HuH-7 (cell line): Measurements from ENCODE around the gene PCDHB5.
"Not testable (repeated sequence)": the region's sequence is repeated elsewhere in the genome, so short reads cannot be mapped to it uniquely, and the experiment has no call there.

Experiments
- DNase-seq: peaks from one replicate; pipeline ENCODE4 v3.0.0; 2011; ENCODE audit warnings: low spot score

PCDHB5 gene

DNA sequence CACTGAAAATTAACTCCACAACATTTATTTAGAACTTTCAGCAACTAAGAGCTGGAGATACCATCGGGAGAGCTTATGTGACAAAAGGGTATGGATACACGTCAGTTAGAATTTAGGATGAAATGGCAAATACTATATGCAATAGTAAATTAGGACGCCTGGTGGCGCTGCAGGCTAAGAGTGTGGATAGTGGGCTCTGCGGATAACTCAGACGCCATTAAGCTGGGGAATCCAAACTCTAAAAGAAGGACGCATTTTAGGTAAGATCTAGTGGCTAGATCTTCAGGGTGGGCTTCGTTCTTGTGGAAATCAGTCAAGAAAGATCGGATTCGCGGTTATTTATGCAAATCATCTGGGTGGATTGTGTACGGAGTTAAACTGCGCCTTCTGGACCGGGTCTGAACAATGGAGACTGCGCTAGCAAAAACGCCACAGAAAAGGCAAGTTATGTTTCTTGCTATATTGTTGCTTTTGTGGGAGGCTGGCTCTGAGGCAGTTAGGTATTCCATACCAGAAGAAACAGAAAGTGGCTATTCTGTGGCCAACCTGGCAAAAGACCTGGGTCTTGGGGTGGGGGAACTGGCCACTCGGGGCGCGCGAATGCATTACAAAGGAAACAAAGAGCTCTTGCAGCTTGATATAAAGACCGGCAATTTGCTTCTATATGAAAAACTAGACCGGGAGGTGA, at the start of gene PCDHB5:
TSS of gene PCDHB5 (plus strand) at position 177 of the 688 bp plus-strand sequence. CDS start at position 406, 229 bp downstream.
- DNase-seq, result peak; percentile 72

DNA sequence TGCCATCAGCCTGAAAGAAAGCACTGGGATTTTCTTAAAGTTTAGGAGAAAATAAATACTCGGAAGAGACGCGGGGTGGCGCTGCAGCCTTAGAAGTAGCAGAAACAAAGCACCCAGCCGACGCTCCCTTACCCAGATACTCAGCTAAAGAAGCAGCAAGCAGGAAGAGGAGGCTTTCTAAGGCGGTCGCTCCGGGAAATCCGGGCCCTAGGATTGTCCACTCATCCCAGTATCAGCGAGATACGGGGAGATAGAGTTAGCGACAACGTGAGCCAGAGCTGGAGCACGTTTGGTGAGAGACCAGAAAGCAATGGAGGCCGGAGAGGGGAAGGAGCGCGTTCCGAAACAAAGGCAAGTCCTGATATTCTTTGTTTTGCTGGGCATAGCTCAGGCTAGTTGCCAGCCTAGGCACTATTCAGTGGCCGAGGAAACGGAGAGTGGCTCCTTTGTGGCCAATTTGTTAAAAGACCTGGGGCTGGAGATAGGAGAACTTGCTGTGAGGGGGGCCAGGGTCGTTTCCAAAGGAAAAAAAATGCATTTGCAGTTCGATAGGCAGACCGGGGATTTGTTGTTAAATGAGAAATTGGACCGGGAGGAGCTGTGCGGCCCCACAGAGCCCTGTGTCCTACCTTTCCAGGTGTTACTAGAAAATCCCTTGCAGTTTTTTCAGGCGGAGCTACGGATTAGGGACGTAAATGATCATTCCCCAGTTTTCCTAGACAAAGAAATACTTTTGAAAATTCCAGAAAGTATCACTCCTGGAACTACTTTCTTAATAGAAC, 40.3 kb upstream of the PCDHB5 start, which contains the start of gene PCDHB2:
TSS of gene PCDHB2 (plus strand) at position 135 of the 782 bp plus-strand sequence. CDS start at position 311, 176 bp downstream.
- peak; percentile 73 for DNase-seq

DNA sequence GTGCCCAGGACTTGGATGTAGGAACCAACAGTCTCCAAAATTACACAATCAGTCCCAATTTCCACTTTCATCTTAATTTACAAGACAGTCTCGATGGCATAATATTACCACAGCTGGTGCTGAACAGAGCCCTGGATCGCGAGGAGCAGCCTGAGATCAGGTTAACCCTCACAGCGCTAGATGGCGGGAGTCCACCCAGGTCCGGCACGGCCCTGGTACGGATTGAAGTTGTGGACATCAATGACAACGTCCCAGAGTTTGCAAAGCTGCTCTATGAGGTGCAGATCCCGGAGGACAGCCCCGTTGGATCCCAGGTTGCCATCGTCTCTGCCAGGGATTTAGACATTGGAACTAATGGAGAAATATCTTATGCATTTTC, 39.8 kb upstream of the PCDHB5 start:
- DNase-seq, result no peak

DNA sequence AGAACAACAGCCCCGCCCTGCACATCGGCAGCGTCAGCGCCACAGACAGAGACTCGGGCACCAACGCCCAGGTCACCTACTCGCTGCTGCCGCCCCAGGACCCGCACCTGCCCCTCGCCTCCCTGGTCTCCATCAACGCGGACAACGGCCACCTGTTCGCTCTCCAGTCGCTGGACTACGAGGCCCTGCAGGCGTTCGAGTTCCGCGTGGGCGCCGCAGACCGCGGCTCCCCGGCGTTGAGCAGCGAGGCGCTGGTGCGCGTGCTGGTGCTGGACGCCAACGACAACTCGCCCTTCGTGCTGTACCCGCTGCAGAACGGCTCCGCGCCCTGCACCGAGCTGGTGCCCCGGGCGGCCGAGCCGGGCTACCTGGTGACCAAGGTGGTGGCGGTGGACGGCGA, 38.8 kb upstream of the PCDHB5 start:
- not testable (repeated sequence) for DNase-seq

DNA sequence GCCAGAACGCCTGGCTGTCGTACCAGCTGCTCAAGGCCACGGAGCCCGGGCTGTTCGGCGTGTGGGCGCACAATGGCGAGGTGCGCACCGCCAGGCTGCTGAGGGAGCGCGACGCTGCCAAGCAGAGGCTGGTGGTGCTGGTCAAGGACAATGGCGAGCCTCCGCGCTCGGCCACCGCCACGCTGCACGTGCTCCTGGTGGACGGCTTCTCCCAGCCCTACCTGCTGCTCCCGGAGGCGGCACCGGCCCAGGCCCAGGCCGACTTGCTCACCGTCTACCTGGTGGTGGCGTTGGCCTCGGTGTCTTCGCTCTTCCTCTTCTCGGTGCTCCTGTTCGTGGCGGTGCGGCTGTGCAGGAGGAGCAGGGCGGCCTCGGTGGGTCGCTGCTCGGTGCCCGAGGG, 38.4 kb upstream of the PCDHB5 start:
- DNase-seq, result not testable (repeated sequence)

DNA sequence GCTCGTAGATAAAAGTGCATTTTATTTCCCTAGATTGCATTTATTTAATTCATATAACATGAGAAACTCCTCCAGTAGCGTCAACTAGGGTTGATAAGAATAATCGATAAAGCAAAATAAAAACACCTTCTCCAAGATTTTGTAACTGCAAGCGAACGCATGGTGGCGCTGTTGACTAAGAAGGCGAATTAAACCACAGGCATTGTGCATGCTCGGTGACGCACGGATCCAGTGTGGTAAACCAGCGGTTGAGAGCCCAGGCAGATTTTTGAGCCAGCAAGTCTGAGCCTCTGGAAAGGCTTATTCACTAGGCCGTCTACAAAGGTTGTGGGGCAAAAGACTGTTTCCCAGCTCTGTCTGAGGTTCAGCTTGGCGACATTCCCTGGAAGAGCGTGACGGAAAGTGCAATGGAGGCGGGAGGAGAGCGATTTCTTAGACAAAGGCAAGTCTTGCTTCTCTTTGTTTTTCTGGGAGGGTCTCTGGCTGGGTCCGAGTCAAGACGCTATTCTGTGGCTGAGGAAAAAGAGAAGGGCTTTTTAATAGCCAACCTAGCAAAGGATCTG, 34.7 kb upstream of the PCDHB5 start, which contains the start of gene PCDHB3:
TSS of gene PCDHB3 (plus strand) at position 231 of the 563 bp plus-strand sequence. CDS start at position 408, 177 bp downstream.
- DNase-seq, result peak; percentile 79

DNA sequence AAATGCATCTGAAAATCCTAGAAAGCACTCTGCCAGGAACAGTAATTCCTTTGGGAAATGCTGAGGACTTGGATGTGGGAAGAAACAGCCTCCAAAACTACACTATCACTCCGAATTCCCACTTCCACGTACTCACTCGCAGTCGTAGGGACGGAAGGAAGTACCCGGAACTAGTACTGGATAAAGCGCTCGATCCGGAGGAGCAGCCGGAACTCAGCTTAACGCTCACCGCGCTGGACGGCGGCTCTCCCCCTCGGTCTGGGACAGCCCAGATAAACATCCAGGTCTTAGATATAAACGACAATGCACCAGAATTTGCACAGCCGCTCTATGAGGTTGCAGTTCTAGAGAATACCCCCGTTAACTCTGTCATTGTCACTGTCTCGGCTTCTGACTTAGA, 33.9 kb upstream of the PCDHB5 start:
- DNase-seq, result peak; percentile 62

DNA sequence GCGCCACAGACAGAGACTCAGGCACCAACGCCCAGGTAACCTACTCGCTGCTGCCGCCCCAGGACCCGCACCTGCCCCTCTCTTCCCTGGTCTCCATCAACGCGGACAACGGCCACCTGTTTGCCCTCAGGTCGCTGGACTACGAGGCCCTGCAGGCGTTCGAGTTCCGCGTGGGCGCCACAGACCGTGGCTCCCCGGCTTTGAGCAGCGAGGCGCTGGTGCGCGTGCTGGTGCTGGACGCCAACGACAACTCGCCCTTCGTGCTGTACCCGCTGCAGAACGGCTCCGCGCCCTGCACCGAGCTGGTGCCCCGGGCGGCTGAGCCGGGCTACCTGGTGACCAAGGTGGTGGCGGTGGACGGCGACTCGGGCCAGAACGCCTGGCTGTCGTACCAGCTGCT, 32.9 kb upstream of the PCDHB5 start:
- not testable (repeated sequence) for DNase-seq

DNA sequence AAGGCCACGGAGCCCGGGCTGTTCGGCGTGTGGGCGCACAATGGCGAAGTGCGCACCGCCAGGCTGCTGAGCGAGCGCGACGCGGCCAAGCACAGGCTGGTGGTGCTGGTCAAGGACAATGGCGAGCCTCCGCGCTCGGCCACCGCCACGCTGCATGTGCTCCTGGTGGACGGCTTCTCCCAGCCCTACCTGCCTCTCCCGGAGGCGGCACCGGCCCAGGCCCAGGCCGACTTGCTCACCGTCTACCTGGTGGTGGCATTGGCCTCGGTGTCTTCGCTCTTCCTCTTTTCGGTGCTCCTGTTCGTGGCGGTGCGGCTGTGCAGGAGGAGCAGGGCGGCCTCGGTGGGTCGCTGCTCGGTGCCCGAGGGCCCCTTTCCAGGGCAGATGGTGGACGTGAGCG, 32.5 kb upstream of the PCDHB5 start:
- DNase-seq, result not testable (repeated sequence)

DNA sequence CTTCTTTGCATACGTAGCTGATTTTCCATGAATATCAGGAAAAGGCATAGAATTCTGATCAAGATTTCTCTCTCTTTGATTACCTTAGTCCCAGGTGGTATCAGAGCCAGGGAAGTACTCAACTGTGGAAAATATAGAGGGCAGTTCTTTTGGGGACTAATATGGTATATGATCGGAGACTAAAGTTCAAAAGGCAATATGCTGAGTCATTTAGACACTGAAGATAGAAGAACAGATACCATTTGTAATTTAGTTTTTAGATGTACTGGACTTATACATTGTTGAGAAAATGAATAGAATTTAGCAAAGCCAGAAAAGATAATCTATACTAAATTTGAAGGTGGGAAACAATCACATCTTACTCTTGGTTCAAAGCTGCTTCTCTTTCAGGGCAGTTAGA, 29.7 kb upstream of the PCDHB5 start:
- DNase-seq, result no peak

DNA sequence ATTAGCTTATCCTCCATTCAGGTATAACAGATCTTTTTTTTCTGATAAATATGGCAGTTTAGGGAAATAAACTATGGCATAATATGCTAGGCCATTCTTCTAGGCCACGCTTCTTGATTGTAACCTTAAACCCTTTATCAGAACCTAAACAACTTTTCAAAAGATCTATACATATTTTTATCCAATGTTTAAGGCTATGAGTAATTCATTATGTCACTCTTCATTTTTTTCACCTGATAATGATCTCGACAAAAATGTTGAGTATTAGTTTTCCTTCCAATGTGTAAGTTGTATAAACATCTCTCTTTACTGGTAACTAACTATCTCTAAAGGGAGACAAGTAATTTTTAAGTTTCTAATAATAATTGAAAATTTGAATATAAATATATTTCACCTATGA, 15.8 kb upstream of the PCDHB5 start:
- DNase-seq, result no peak

DNA sequence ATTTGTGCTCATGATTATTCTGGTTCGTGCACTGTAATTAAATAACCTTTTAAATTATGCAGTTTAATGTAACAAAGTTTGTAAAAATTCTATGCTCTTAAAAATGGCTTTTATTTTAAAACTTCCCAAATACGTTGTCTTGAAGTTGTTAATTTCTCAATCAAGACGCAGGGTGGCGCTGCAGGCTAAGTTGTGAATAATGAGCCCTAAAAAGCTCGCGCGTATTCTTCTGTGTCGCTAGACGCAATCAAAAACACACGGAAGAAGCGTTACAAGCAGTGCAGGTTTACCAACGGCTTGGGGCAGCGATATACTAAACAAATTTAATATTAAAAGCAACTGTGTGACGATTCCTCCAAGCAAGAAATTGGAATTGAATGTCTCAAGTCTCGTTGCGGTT, 13.4 kb upstream of the PCDHB5 start, which contains the start of gene PCDHB4:
TSS of gene PCDHB4 (plus strand) at position 256 of the 400 bp plus-strand sequence. CDS start 181 bp downstream, outside the sequence.
- DNase-seq, result no peak

DNA sequence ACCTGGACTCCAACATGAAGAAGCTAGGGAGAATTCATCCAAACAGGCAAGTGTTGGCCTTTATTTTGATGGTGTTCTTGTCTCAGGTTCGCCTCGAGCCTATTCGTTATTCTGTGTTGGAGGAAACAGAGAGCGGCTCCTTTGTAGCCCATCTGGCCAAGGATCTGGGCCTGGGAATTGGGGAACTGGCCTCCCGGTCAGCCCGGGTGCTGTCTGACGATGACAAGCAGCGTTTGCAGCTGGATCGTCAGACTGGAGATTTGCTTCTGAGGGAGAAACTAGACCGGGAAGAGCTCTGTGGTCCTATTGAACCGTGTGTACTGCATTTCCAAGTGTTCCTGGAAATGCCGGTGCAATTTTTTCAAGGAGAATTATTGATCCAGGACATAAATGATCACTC, 13.0 kb upstream of the PCDHB5 start:
- no peak for DNase-seq

DNA sequence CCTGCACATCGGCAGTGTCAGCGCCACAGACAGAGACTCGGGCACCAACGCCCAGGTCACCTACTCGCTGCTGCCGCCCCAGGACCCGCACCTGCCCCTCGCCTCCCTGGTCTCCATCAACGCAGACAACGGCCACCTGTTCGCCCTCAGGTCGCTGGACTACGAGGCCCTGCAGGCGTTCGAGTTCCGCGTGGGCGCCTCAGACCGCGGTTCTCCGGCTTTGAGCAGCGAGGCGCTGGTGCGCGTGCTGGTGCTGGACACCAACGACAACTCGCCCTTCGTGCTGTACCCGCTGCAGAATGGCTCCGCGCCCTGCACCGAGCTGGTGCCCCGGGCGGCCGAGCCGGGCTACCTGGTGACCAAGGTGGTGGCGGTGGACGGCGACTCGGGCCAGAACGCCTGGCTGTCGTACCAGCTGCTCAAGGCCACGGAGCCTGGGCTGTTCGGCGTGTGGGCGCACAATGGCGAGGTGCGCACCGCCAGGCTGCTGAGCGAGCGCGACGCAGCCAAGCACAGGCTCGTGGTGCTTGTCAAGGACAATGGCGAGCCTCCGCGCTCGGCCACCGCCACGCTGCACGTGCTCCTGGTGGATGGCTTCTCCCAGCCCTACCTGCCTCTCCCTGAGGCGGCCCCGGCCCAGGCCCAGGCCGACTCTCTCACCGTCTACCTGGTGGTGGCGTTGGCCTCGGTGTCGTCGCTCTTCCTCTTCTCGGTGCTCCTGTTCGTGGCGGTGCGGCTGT, 11.4 kb upstream of the PCDHB5 start:
- not testable (repeated sequence) for DNase-seq

DNA sequence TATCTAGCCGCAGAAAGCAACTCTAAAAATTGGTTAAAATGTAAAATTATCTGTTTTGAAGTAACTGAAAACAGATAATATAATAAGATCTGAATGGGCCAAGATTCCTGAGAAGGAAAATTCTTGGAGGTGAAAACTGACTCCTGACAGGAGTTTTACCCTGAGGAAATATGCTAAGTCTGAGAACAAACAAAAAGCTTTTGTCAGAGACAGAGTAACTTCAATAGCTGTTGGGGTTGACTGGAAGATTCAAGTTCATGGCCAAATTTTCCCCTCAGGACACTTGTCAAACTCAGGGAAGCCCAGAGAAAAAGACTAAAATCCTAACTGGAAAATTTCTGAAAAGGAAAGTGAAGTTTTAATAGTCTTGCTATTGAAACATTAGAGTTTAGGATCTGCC, 7.7 kb upstream of the PCDHB5 start:
- no peak for DNase-seq

DNA sequence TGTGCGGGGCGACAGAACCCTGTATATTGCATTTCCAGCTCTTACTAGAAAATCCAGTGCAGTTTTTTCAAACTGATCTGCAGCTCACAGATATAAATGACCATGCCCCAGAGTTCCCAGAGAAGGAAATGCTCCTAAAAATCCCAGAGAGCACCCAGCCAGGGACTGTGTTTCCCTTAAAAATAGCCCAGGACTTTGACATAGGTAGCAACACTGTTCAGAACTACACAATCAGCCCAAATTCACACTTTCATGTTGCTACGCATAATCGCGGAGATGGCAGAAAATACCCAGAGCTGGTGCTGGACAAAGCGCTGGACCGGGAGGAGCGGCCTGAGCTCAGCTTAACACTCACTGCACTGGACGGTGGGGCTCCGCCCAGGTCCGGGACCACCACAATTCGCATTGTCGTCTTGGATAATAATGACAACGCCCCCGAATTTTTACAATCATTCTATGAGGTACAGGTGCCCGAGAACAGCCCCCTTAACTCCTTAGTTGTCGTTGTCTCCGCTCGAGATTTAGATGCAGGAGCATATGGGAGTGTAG, 786 bp downstream of the PCDHB5 start:
- no peak for DNase-seq

DNA sequence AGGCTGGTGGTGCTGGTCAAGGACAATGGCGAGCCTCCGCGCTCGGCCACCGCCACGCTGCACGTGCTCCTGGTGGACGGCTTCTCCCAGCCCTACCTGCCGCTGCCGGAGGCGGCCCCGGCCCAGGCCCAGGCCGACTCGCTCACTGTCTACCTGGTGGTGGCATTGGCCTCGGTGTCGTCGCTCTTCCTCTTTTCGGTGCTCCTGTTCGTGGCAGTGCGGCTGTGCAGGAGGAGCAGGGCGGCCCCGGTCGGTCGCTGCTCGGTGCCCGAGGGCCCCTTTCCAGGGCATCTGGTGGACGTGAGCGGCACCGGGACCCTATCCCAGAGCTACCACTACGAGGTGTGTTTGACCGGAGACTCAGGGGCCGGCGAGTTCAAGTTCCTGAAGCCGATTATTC, 2.3 kb downstream of the PCDHB5 start:
- not testable (repeated sequence) for DNase-seq

DNA sequence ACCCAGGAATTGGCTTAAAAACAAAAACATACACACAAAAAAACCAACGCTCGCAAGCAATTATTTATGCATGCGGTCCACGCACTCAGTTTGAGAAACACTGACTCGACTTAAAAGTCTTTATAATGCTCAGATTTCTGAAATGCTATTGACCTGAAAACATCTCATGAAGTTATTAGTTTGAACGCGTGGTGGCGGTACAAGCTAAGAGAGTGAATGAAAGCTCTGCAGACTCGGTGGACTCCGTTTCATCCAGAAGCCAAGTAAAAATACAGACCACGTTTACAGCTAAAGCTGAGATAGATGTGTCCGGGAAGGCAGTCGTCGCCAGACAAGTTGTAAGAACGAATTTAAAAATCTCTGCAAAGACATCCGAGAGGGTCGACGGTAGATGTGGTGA, 14.8 kb downstream of the PCDHB5 start, which contains the start of gene PCDHB6:
TSS of gene PCDHB6 (plus strand) at position 246 of the 400 bp plus-strand sequence. CDS start 201 bp downstream, outside the sequence.
- DNase-seq, result no peak

DNA sequence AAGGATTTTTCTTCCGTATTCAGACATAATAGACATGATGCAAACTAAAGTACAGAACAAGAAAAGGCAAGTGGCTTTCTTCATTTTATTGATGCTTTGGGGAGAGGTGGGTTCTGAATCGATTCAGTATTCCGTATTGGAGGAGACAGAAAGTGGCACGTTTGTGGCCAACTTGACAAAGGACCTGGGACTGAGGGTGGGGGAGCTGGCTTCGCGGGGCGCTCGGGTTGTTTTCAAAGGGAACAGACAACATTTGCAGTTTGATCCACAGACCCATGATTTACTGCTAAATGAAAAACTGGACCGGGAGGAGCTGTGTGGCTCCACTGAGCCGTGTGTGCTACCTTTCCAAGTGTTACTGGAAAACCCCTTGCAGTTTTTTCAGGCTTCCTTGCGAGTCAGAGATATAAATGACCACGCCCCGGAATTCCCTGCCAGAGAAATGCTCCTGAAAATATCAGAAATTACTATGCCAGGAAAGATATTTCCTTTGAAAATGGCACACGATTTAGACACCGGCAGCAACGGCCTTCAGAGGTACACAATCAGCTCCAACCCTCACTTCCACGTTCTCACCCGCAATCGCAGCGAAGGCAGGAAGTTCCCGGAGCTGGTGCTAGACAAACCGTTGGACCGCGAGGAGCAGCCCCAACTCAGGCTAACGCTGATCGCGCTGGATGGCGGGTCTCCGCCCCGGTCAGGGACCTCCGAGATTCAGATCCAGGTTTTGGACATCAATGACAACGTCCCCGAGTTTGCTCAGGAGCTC, 15.4 kb downstream of the PCDHB5 start:
- DNase-seq, result no peak

DNA sequence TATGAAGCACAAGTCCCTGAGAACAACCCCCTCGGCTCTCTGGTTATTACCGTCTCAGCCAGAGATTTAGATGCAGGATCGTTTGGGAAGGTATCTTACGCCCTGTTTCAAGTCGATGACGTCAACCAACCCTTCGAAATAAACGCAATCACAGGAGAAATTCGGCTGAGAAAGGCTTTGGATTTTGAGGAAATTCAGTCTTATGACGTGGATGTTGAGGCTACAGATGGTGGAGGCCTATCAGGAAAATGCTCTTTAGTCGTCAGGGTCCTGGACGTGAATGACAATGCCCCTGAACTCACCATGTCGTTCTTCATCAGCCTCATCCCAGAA, 16.0 kb downstream of the PCDHB5 start:
- no peak for DNase-seq

DNA sequence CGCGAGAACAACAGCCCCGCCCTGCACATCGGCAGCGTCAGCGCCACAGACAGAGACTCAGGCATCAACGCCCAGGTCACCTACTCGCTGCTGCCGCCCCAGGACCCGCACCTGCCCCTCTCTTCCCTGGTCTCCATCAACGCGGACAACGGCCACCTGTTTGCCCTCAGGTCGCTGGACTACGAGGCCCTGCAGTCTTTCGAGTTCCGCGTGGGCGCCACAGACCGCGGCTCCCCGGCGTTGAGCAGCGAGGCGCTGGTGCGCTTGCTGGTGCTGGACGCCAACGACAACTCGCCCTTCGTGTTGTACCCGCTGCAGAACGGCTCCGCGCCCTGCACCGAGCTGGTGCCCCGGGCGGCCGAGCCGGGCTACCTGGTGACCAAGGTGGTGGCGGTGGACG, 16.6 kb downstream of the PCDHB5 start:
- not testable (repeated sequence) for DNase-seq
